GM19463 (cell line): ENCODE measurements around the gene ATXN2.
"Not testable (repeated sequence)": the region's sequence is repeated elsewhere in the genome, so short reads cannot be mapped to it uniquely, and the experiment has no call there.

Experiments
- ATAC-seq: cut with Tn5 transposase; IDR thresholded peaks from one replicate; pipeline ENCODE4 v1.9.1; 2021; ENCODE audit warnings: mild to moderate bottlenecking, moderate library complexity; ENCODE audit not compliant: unreplicated experiment

ATXN2 gene

DNA sequence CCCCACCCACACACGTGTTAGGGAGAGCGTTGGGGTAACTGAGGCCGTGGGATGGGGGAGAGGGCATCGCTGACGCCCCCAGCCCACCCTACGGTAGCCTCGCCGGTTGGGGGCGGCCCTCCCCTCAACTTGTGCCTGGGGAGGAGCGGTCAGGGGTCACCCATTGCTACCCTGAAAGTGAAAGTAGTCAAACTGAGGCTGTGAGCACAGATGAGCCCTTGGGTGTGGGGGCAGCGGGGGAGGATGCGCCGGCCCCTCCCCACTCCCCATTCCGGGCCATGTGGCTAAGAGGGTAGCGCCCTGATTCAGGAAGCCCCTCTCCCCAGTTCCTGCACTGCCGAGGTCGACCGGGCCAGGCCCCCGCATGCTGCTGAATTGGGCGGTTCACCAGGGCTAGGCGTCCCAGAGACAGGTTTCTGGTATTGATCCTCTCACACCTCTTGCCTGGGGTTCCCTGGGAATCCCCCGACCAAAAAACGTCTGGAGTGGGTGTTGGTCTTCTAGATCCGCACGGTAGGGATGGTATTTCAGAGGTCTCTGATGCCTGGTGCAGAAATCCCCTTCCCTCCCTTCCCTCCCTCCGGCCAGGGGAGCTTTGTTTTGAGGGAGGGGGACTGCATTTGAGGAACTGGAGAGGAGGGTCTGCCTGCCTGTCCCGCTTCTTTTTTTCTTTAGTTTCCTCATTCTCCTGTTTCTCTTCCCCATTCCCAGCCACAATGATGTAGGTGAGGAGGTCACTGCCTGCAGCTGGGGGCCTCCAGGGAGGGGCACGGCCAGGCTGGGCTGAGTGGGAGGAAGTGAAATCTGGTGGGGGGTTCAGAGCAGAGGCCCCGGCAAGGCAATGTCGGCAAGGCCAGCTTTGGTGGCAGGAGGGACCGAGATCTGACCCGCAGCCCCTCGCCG is 192.4 kb downstream of the ATXN2 start:
- no peak for ATAC-seq

DNA sequence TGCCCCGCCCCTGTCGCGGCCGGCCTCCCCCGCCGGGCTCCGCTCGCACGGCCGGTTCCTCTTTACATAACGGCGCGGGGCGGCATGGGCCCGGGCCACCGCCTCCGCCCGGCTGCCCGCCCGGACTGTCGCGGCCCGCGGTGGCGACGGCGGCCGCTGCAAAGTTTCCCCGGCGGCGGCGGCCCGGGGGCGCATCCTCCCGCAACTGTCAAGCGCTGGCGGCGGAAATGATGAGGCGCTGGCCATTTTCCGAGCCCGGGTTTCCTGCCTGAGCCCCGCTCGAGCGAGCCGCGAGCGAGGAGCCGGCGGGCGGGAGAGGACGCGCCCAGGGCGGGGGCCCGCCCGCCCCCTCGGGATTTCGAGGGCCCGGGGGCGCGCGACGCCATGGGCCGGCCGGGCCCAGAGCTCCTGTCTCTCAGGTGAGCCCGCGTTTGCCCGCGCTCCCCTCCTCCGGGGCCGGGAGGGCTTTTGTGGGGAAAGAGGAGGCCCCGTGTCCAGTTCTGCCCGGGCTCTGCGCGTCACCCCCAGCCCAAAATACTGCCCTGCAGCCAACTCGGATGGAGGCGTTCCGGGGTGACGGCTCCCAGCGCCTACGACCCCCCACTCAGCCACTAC is 193.1 kb downstream of the ATXN2 start, which contains the start of gene SH2B3:
Gene SH2B3, plus strand, starts transcription at position 65 of the 615 bp plus-strand sequence. CDS start 12,223 bp downstream, outside the sequence.
- peak; percentile 3 for ATAC-seq

DNA sequence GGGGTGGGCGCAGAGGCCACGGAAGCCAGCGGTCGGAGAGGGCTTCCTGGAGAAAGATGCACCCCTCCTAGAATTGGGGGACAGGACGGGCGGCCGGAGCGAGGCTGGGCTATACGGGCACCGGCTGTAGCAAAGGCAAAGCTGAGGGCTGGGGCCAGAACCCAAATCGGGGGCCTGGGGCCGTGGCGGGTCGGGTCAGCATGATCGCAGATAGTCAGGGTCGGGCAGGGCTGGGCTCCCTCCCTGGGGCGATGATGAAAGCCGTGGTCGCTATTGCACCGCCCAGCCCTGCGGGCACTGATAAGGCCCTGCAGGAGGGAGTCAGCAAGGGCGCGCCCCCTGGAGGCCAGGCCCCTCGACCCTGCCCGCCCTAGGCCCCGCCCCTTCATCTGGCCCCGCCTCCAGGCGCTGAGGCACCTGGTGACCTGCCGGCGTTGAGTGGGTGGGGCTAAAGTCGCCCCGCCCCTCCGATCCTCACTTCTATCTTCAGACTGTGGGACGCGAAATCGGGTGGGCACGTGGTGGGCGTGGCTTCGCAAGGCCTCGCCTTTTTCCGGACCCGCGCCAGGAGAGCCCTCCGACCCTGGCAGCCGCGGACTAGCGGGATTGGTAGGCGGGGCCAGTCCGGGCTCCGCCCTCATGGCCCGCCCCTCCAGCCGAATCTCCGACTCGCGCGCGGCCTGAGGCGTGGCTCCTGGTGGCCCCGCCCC is 193.8 kb downstream of the ATXN2 start:
- ATAC-seq, result peak; percentile 51

DNA sequence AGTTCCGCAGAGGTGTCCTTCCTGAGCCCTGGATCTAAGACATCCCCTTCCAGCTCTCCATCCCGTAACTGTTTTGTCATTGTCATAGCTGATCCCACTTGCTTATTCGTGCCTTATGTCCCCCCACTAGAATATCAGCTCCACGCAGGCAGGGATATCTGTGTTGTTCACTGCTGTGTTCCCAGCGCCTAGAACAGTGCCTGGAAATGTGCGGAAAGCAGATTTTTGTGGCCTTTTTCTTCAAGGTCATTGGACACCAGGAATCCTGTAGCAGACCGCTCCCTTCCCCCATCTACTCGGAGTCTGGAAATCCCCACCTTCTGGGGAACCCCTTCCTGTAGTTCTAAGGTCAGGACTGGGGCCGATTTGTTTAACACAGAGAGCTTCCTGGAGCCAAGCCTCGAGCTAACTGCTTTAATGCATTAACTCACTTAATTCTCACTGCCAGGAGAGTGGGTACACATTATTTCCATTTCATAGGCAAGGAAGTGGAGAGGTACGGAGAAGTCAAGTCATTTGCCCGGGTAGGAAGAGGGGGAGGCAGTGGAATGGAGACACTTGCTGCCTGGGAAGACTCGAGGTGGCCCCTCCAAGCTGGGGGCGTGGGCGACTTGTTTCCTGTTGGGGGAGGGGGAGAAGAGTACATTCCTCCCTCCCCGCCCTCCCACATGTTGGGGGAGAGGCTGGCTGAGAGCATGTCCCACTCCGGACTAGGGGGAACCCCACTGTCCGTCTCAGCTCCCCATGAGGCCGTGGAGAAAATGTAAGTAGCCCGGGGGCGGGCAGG is 194.6 kb downstream of the ATXN2 start:
- ATAC-seq, result no peak

DNA sequence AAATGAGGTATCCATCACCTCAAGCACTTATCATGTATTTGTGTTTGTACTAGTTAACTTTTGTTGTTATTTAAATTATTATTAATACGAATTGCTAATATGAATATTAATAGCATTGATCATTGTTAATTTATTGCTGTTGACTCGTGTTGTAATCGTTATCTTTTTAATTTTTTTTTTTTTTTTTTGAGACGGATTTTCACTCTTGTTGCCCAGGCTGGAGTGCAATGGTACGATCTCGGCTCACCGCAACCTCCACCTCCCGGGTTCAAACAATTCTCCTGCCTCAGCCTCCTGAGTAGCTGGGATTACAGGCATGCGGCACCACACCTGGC is 196.7 kb downstream of the ATXN2 start:
- ATAC-seq, result not testable (repeated sequence)
